Esophagus squamous epithelium (tissue), 5 donors: Measurements from ENCODE around the gene LAGE3. TPM values are rescaled to one million over a fixed set of nuclear protein-coding genes. Genes with fewer than 3 reads are reported as not detected.

Source experiments
- DNase-seq: peaks from one replicate; lab custom pipeline; 2025; lab: John Stamatoyannopoulos, UW
- H3K27ac ChIP-seq, 4 donors: fragments of 200-600 bp; sonication (generic); one replicate each; pipeline ENCODE4 v1.5.1; 2016 to 2019; ENCODE audit warnings: mild to moderate bottlenecking in 1 of 4
- H3K27me3 ChIP-seq, 4 donors: fragments of 200-600 bp; sonication (generic); 1 replicate in 3 of 4; 2 replicates in 1 of 4; pipeline versions ENCODE4 v1.5.1 to v1.6.0; 2017 to 2021; ENCODE audit warnings: antibody characterized with exemption in 1 of 4
- H3K36me3 ChIP-seq, 3 donors: fragments of 200-600 bp; sonication (generic); one replicate each; pipeline ENCODE4 v1.5.1; 2016 to 2019
- H3K4me1 ChIP-seq, 3 donors: fragments of 200-600 bp; sonication (generic); one replicate each; pipeline ENCODE4 v1.5.1; 2017 to 2019
- H3K4me3 ChIP-seq, 4 donors: fragments of 200-600 bp; sonication (generic); 1 replicate in 3 of 4; 2 replicates in 1 of 4; pipeline ENCODE4 v1.5.1; 2016 to 2019; ENCODE audit warnings: mild to moderate bottlenecking in 2 of 4, moderate library complexity in 1 of 4
- H3K9me3 ChIP-seq, 3 donors: fragments of 200-600 bp; sonication (generic); one replicate each; pipeline ENCODE4 v1.5.1; 2016 to 2019
- CTCF ChIP-seq, 6 experiments: fragments of 450-650 bp in 4 of 6; fragments of 200-600 bp in 2 of 6; sonication (generic) in 2 of 6; IDR thresholded peaks; one replicate each; pipeline ENCODE4 v1.5.1; 2016 to 2019; ENCODE audit warnings: antibody characterized with exemption in 6 of 6, mild to moderate bottlenecking in 4 of 6, moderate library complexity in 4 of 6
- POLR2A ChIP-seq, 4 donors: fragments of 450-650 bp; IDR thresholded peaks; one replicate each; pipeline ENCODE4 v1.6.1; 2017; ENCODE audit warnings: antibody characterized with exemption in 4 of 4, mild to moderate bottlenecking in 4 of 4, moderate library complexity in 3 of 4
- WGBS, 2 donors: methylation state at CpG; one replicate each; pipeline ENCODE4 v1.1.5; 2018; 5-methylcytosine and 5-hydroxymethylcytosine counted together
- intact Hi-C: fragments of 100-400 bp; cut with DNase I; formaldehyde crosslinking; loops from one replicate; pipeline ENCODE4 v1.15.0; 2022
- total RNA-seq, 4 donors: library from RNA; depleted of rRNA; stranded (reverse); fragments of >200 nt; gene quantifications; one replicate each; pipeline ENCODE4 v1.1.0, GENCODE V29; 2016
- donor health status: DM: yes; HTN: yes; CAD: no.

Gene LAGE3
- total RNA-seq, 4 donors from 2014 or later, result 18.2 to 44.3 (median 21.9) TPM

GRCh38 chrX:154488336-154489075, 9.4 kb upstream of the LAGE3 start:
- DNase-seq, result no peak
- intact Hi-C loops, result no loop called here
- TF ChIP-seq POLR2A (IDR thresholded peaks at IDR 0.05) (no peak), CTCF (IDR thresholded peaks at IDR 0.05) (no peak)
- 81 to 95% methylated on average over 4 to 12 of the region's 20 CpGs for WGBS, 2 donors
- Histone ChIP-seq H3K4me1 (peaks cover 11 to 60% (median 14%) of the 10 kb centered on the region in 3 donors), H3K36me3 (peaks cover 0 to 25% (median 0%) of the 10 kb centered on the region in 3 donors), H3K27ac (peak overlapping the region; percentile 91 to 99 (median 97)), H3K9me3 (no peaks in the 10 kb centered on the region), H3K4me3 (no peak overlapping the region), H3K27me3 (no peaks in the 10 kb centered on the region)

- peaks cover 0 to 27% (median 0%) of the 10 kb centered on the region in 3 donors for H3K36me3 ChIP-seq
- no peaks in the 10 kb centered on the region for H3K27me3 ChIP-seq
- H3K4me3 ChIP-seq, result peak overlapping the region in 1 of 4 donors; percentile 85
- intact Hi-C loops, result no loop called here
- peaks cover 11 to 60% (median 14%) of the 10 kb centered on the region in 3 donors for H3K4me1 ChIP-seq
- 91 to 95% methylated on average over 7 to 28 of the region's 28 CpGs for WGBS, 2 donors
- TF ChIP-seq CTCF (IDR thresholded peaks at IDR 0.05), result no peak
- TF ChIP-seq POLR2A (IDR thresholded peaks at IDR 0.05), result no peak
- DNase-seq, result no peak
- H3K27ac ChIP-seq, result peak overlapping the region in 3 of 4 donors; percentile 89 to 92 (median 92)
- no peaks in the 10 kb centered on the region for H3K9me3 ChIP-seq
Measured at GRCh38 chrX:154487518-154488290, 8.6 kb upstream of the LAGE3 start.

- 46% methylated on average over 2 of the region's 95 CpGs; no CpG with 5 or more reads in 1 of the 2 donors for WGBS, 2 donors
- intact Hi-C loops, result no loop called here
Measured at GRCh38 chrX:154486396-154487207, 7.5 kb upstream of the LAGE3 start, which contains the start of gene UBL4A. Gene UBL4A (minus strand): TSS chrX:154486615. CDS start chrX:154486584, 31 bp downstream.

GRCh38 chrX:154486052-154486395, 6.9 kb upstream of the LAGE3 start:
- H3K4me3 ChIP-seq, result peak overlapping the region; percentile 59 to 85 (median 72)
- no CpG with 5 or more reads among the region's 35 CpGs for WGBS, 2 donors
- H3K27me3 ChIP-seq, result no peaks in the 10 kb centered on the region
- intact Hi-C loops, result no loop called here
- TF ChIP-seq POLR2A (IDR thresholded peaks at IDR 0.05), result no peak
- DNase-seq, result no peak
- peak overlapping the region; percentile 84 to 92 (median 92) for H3K27ac ChIP-seq
- H3K36me3 ChIP-seq, result peaks cover 0 to 27% (median 0%) of the 10 kb centered on the region in 3 donors
- no peaks in the 10 kb centered on the region for H3K9me3 ChIP-seq
- H3K4me1 ChIP-seq, result peaks cover 11 to 56% (median 14%) of the 10 kb centered on the region in 3 donors

More at GRCh38 chrX:154486396-154487207, 7.5 kb upstream of the LAGE3 start, which contains the start of gene UBL4A:
- H3K4me3 ChIP-seq, result peak within 1 kb of the TSS; percentile 59 to 85 (median 72)
- no peaks in the 10 kb centered on the region for H3K27me3 ChIP-seq
- peaks cover 0 to 27% (median 0%) of the 10 kb centered on the region in 3 donors for H3K36me3 ChIP-seq
- peaks cover 11 to 60% (median 14%) of the 10 kb centered on the region in 3 donors for H3K4me1 ChIP-seq
- H3K27ac ChIP-seq, result peak within 1 kb of the TSS; percentile 89 to 92 (median 92)
- no peak for DNase-seq
- TF ChIP-seq CTCF (IDR thresholded peaks at IDR 0.05), result no peak
- TF ChIP-seq POLR2A (IDR thresholded peaks at IDR 0.05), result peak in 1 of 4 donors; percentile 59
- H3K9me3 ChIP-seq, result no peaks in the 10 kb centered on the region
